Measurements from ENCODE around the gene STAC2.

GRCh38 chr17:39187152-39187830, 38.5 kb downstream of the STAC2 start:
- TF ChIP-seq YY1 (IDR thresholded peaks at IDR 0.05; ENCODE audit: low read depth): no peak
- TF ChIP-seq USF2 (IDR thresholded peaks at IDR 0.05; ENCODE audit: borderline replicate concordance, low read depth, low read length): no peak
- no peak for TF ChIP-seq CTCF (IDR thresholded peaks at IDR 0.05)

Measured in SK-N-SH (cell line).